ENCODE measurements around the gene VSIG10.
"Not testable (repeated sequence)": the region's sequence is repeated elsewhere in the genome, so short reads cannot be mapped to it uniquely, and the experiment has no call there.

Gene VSIG10

DNA sequence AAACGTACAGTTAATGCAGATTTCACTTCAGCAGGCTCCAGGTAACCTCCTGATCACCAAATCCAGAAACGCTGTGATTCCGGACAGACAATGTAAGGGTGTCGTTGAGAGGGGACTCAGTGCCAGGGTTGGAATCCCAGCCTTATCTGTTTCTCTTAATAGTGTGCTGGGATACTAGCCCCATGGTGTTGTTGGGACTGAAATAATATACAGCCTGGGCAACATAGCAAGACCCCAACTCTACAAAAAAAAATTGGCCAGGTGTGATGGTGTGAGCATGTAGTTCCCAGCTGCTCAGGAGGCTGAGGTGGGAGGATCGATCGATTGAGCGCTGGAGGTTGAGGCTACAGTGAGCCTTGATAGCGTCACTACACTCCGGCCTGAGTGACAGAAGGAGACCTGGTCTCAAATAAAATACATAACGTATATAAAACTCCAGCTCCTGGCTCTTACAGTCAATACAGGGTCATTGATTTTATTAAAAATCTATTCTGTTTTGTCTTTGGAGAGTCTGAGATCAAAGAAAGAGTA is 33.4 kb upstream of the VSIG10 start:
- WGBS, 2 donors (ENCODE audit: extremely low coverage in 2 of 2, insufficient read length in 2 of 2, insufficient replicate concordance in 1 of 2): no CpG with 5 or more reads among the region's 10 CpGs
- H3K4ac ChIP-seq (ENCODE audit: low read length): no peak overlapping the region
- H3K23ac ChIP-seq (ENCODE audit: low read depth, low read length, poor library complexity): no peak overlapping the region
- H2BK120ac ChIP-seq (ENCODE audit: low read depth, low read length): no peak overlapping the region
- H3K79me1 ChIP-seq (ENCODE audit: low read depth, low read length): peaks cover 3% of the 10 kb centered on the region
- H2BK5ac ChIP-seq (ENCODE audit: low read length): no peak overlapping the region
- no peak overlapping the region for H3K9ac ChIP-seq (ENCODE audit: low read depth, low read length, poor library complexity)
- H2BK12ac ChIP-seq (ENCODE audit: low read length): no peak overlapping the region
- no peaks in the 10 kb centered on the region for H3K9me3 ChIP-seq (replicated peaks in 1 of 2; ENCODE audit: control insufficient read depth in 2 of 2, insufficient read depth in 1 of 2, low read depth in 1 of 2, low read length in 2 of 2)
- peaks cover 21 to 52% of the 10 kb centered on the region in 2 donors for H3K36me3 ChIP-seq (replicated peaks in 1 of 2; ENCODE audit: control insufficient read depth in 2 of 2, insufficient read depth in 2 of 2, low read length in 2 of 2)
- H3K14ac ChIP-seq (ENCODE audit: low read length): no peak overlapping the region
- H3K27me3 ChIP-seq (ENCODE audit: control insufficient read depth in 3 of 3, insufficient read depth in 3 of 3, low read depth in 1 of 3, low read length in 3 of 3): no peaks in the 10 kb centered on the region
- no peak overlapping the region for H3K27ac ChIP-seq (replicated peaks; ENCODE audit: low read length)
- H3K4me2 ChIP-seq (ENCODE audit: insufficient read depth, low read length, poor library complexity, severe bottlenecking): peak overlapping the region; percentile 98
- H3K4me3 ChIP-seq (ENCODE audit: low read length in 2 of 2): peak overlapping the region; percentile 86 to 95
- no peak for DNase-seq (ENCODE audit: low spot score)
- no peak overlapping the region for H3K18ac ChIP-seq (ENCODE audit: low read length)
- no peak overlapping the region for H2BK15ac ChIP-seq (ENCODE audit: low read length)
- H4K91ac ChIP-seq (ENCODE audit: low read depth, low read length, poor library complexity): no peak overlapping the region
- H2AK5ac ChIP-seq (ENCODE audit: low read depth, low read length): no peak overlapping the region
- no peaks in the 10 kb centered on the region for H3K4me1 ChIP-seq (ENCODE audit: control insufficient read depth in 2 of 2, insufficient read depth in 1 of 2, low read depth in 1 of 2, low read length in 2 of 2)
- no peak overlapping the region for H2AFZ ChIP-seq (ENCODE audit: low read length)
- H4K8ac ChIP-seq (ENCODE audit: low read depth, low read length): no peak overlapping the region

GRCh38 chr12:118136559-118137003 is 32.8 kb upstream of the VSIG10 start:
- H3K4me2 ChIP-seq (ENCODE audit: insufficient read depth, low read length, poor library complexity, severe bottlenecking): peak overlapping the region; percentile 98
- H3K18ac ChIP-seq (ENCODE audit: low read length): peak overlapping the region; percentile 97
- H3K4me3 ChIP-seq (ENCODE audit: low read length in 2 of 2): peak overlapping the region; percentile 86 to 95
- peak overlapping the region; percentile 98 for H3K23ac ChIP-seq (ENCODE audit: low read depth, low read length, poor library complexity)
- peak overlapping the region; percentile 44 for H2BK5ac ChIP-seq (ENCODE audit: low read length)
- WGBS, 2 donors (ENCODE audit: extremely low coverage in 2 of 2, insufficient read length in 2 of 2, insufficient replicate concordance in 1 of 2): no CpG with 5 or more reads among the region's 29 CpGs
- peak overlapping the region; percentile 92 for H2AFZ ChIP-seq (ENCODE audit: low read length)
- peaks cover 3% of the 10 kb centered on the region for H3K79me1 ChIP-seq (ENCODE audit: low read depth, low read length)
- H2BK15ac ChIP-seq (ENCODE audit: low read length): peak overlapping the region; percentile 49
- peaks cover 21 to 47% of the 10 kb centered on the region in 2 donors for H3K36me3 ChIP-seq (replicated peaks in 1 of 2; ENCODE audit: control insufficient read depth in 2 of 2, insufficient read depth in 2 of 2, low read length in 2 of 2)
- H2AK5ac ChIP-seq (ENCODE audit: low read depth, low read length): peak overlapping the region; percentile 100
- no peak overlapping the region for H2BK120ac ChIP-seq (ENCODE audit: low read depth, low read length)
- no peak overlapping the region for H4K91ac ChIP-seq (ENCODE audit: low read depth, low read length, poor library complexity)
- no peak overlapping the region for H3K4ac ChIP-seq (ENCODE audit: low read length)
- H4K8ac ChIP-seq (ENCODE audit: low read depth, low read length): no peak overlapping the region
- DNase-seq (ENCODE audit: low spot score): peak; percentile 29
- H3K9ac ChIP-seq (ENCODE audit: low read depth, low read length, poor library complexity): peak overlapping the region; percentile 98
- peak overlapping the region; percentile 81 for H2BK12ac ChIP-seq (ENCODE audit: low read length)
- H3K4me1 ChIP-seq (ENCODE audit: control insufficient read depth in 2 of 2, insufficient read depth in 1 of 2, low read depth in 1 of 2, low read length in 2 of 2): no peaks in the 10 kb centered on the region
- H3K27ac ChIP-seq (replicated peaks; ENCODE audit: low read length): no peak overlapping the region
- H3K27me3 ChIP-seq (ENCODE audit: control insufficient read depth in 3 of 3, insufficient read depth in 3 of 3, low read depth in 1 of 3, low read length in 3 of 3): no peaks in the 10 kb centered on the region
- no peaks in the 10 kb centered on the region for H3K9me3 ChIP-seq (replicated peaks in 1 of 2; ENCODE audit: control insufficient read depth in 2 of 2, insufficient read depth in 1 of 2, low read depth in 1 of 2, low read length in 2 of 2)
- no peak overlapping the region for H3K14ac ChIP-seq (ENCODE audit: low read length)

- peak within 1 kb of the TSS; percentile 56 for H3K4ac ChIP-seq (ENCODE audit: low read length)
- no peaks in the 10 kb centered on the region for H3K27me3 ChIP-seq (ENCODE audit: control insufficient read depth in 3 of 3, insufficient read depth in 3 of 3, low read depth in 1 of 3, low read length in 3 of 3)
- H3K4me3 ChIP-seq (ENCODE audit: low read length in 2 of 2): peak within 1 kb of the TSS; percentile 86 to 95
- peaks cover 3% of the 10 kb centered on the region for H3K79me1 ChIP-seq (ENCODE audit: low read depth, low read length)
- peak within 1 kb of the TSS; percentile 98 for H3K23ac ChIP-seq (ENCODE audit: low read depth, low read length, poor library complexity)
- H2AFZ ChIP-seq (ENCODE audit: low read length): peak within 1 kb of the TSS; percentile 92
- H3K9me3 ChIP-seq (replicated peaks in 1 of 2; ENCODE audit: control insufficient read depth in 2 of 2, insufficient read depth in 1 of 2, low read depth in 1 of 2, low read length in 2 of 2): no peaks in the 10 kb centered on the region
- H4K8ac ChIP-seq (ENCODE audit: low read depth, low read length): no peak within 1 kb of the TSS
- peak within 1 kb of the TSS; percentile 100 for H2AK5ac ChIP-seq (ENCODE audit: low read depth, low read length)
- H3K14ac ChIP-seq (ENCODE audit: low read length): peak within 1 kb of the TSS; percentile 72
- peak within 1 kb of the TSS; percentile 44 for H2BK5ac ChIP-seq (ENCODE audit: low read length)
- peak within 1 kb of the TSS; percentile 98 for H3K9ac ChIP-seq (ENCODE audit: low read depth, low read length, poor library complexity)
- peaks cover 16 to 41% of the 10 kb centered on the region in 2 donors for H3K36me3 ChIP-seq (replicated peaks in 1 of 2; ENCODE audit: control insufficient read depth in 2 of 2, insufficient read depth in 2 of 2, low read length in 2 of 2)
- no peaks in the 10 kb centered on the region for H3K4me1 ChIP-seq (ENCODE audit: control insufficient read depth in 2 of 2, insufficient read depth in 1 of 2, low read depth in 1 of 2, low read length in 2 of 2)
- no peak within 1 kb of the TSS for H4K91ac ChIP-seq (ENCODE audit: low read depth, low read length, poor library complexity)
- H3K18ac ChIP-seq (ENCODE audit: low read length): peak within 1 kb of the TSS; percentile 97
- WGBS, 2 donors (ENCODE audit: extremely low coverage in 2 of 2, insufficient read length in 2 of 2, insufficient replicate concordance in 1 of 2): no CpG with 5 or more reads among the region's 70 CpGs
- no peak within 1 kb of the TSS for H3K27ac ChIP-seq (replicated peaks; ENCODE audit: low read length)
- H3K4me2 ChIP-seq (ENCODE audit: insufficient read depth, low read length, poor library complexity, severe bottlenecking): peak within 1 kb of the TSS; percentile 98
- H2BK15ac ChIP-seq (ENCODE audit: low read length): peak within 1 kb of the TSS; percentile 49
- peak within 1 kb of the TSS; percentile 81 for H2BK12ac ChIP-seq (ENCODE audit: low read length)
- no peak within 1 kb of the TSS for H2BK120ac ChIP-seq (ENCODE audit: low read depth, low read length)
- DNase-seq (ENCODE audit: low spot score): peak; percentile 75
Measured at GRCh38 chr12:118135788-118136558, 32.2 kb upstream of the VSIG10 start, which contains the start of gene PEBP1. TSS of gene PEBP1 (plus strand) at chr12:118136124. CDS start at chr12:118136210, 86 bp downstream.

DNA sequence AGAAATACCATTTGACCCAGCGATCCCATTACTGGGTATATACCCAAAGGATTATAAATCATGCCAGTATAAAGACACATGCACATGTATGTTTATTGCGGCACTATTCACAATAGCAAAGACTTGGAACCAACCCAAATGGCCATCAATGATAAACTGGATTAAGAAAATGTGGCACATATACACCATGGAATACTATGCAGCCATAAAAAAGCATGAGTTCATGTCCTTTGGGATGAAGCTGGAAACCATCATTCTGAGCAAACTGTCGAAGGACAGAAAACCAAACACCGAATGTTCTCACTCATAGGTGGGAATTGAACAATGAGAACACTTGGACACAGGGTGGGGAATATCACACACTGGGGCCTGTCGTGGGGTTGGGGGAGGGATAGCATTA is 25.6 kb upstream of the VSIG10 start:
- H3K36me3 ChIP-seq (replicated peaks in 1 of 2; ENCODE audit: control insufficient read depth in 2 of 2, insufficient read depth in 2 of 2, low read length in 2 of 2): peaks cover 0 to 12% of the 10 kb centered on the region in 2 donors
- not testable (repeated sequence) for H3K79me1 ChIP-seq (ENCODE audit: low read depth, low read length); H3K27ac ChIP-seq (replicated peaks; ENCODE audit: low read length); H2BK5ac ChIP-seq (ENCODE audit: low read length); H3K18ac ChIP-seq (ENCODE audit: low read length); DNase-seq (ENCODE audit: low spot score); H2AFZ ChIP-seq (ENCODE audit: low read length); H3K14ac ChIP-seq (ENCODE audit: low read length); H3K4me3 ChIP-seq (ENCODE audit: low read length in 2 of 2); H3K9me3 ChIP-seq (replicated peaks in 1 of 2; ENCODE audit: control insufficient read depth in 2 of 2, insufficient read depth in 1 of 2, low read depth in 1 of 2, low read length in 2 of 2); H2BK120ac ChIP-seq (ENCODE audit: low read depth, low read length); H4K8ac ChIP-seq (ENCODE audit: low read depth, low read length); H3K23ac ChIP-seq (ENCODE audit: low read depth, low read length, poor library complexity); H2AK5ac ChIP-seq (ENCODE audit: low read depth, low read length); H2BK15ac ChIP-seq (ENCODE audit: low read length); H3K4me1 ChIP-seq (ENCODE audit: control insufficient read depth in 2 of 2, insufficient read depth in 1 of 2, low read depth in 1 of 2, low read length in 2 of 2); H3K27me3 ChIP-seq (ENCODE audit: control insufficient read depth in 3 of 3, insufficient read depth in 3 of 3, low read depth in 1 of 3, low read length in 3 of 3); H4K91ac ChIP-seq (ENCODE audit: low read depth, low read length, poor library complexity); H3K4me2 ChIP-seq (ENCODE audit: insufficient read depth, low read length, poor library complexity, severe bottlenecking); H3K9ac ChIP-seq (ENCODE audit: low read depth, low read length, poor library complexity); H3K4ac ChIP-seq (ENCODE audit: low read length); H2BK12ac ChIP-seq (ENCODE audit: low read length)
- WGBS, 2 donors (ENCODE audit: extremely low coverage in 2 of 2, insufficient read length in 2 of 2, insufficient replicate concordance in 1 of 2): no CpG with 5 or more reads among the region's 5 CpGs

Measured in neuronal stem cell (in vitro differentiated cells).